GM12878 (cell line): Measurements from ENCODE around the gene MYBPC2. TPM values are rescaled to one million over a fixed set of nuclear protein-coding genes. Genes with fewer than 3 reads are reported as not detected.

Experiments used
- ATAC-seq: fragments of 200-7000 bp; cut with Tn5 transposase; 3 replicates; pipeline ENCODE4 v1.9.1; 2020; ENCODE audit warnings: mild to moderate bottlenecking, moderate library complexity
- BruUV-seq: library from RNA; stranded (reverse); fragments of 400-500 nt; replicated peaks from 2 replicates; lab custom pipeline; 2021; lab: Mats Ljungman, UMichigan
- CTCF ChIA-PET: fragments of 300-600 bp; sonication (Branson Sonifier 250); formaldehyde crosslinking; extraction: SDS; loops from one replicate; lab custom pipeline; 2021; ENCODE audit warnings: inconsistent platforms; lab: Yijun Ruan, JAX
- POLR2A ChIA-PET: fragments of 350-600 bp; formaldehyde crosslinking; extraction: SDS; loops from one replicate; lab custom pipeline; 2021; ENCODE audit warnings: inconsistent platforms; lab: Charles Lee
- RAD21 ChIA-PET: fragments of 300-600 bp; sonication (Branson Sonifier 250); formaldehyde crosslinking; loops from one replicate; lab custom pipeline; 2023; ENCODE audit warnings: antibody characterized with exemption; ENCODE audit not compliant: unreplicated experiment; lab: Charles Lee
- SMC1A ChIA-PET: fragments of 300-600 bp; sonication (Branson Sonifier 250); formaldehyde crosslinking; loops from one replicate; lab custom pipeline; 2023; ENCODE audit not compliant: unreplicated experiment, uncharacterized antibody; lab: Charles Lee
- DNase-seq: peaks from one replicate; pipeline ENCODE4 v3.0.0-alpha.2; 2011; ENCODE audit warnings: low read depth, low spot score
- FAIRE-seq: peaks from 3 replicates; lab custom pipeline; 2011; peaks lifted over from hg19 to GRCh38; lab: Jason Lieb, UNC
- H2AFZ ChIP-seq: 2 replicates; pipeline ENCODE4 v1.6.0; 2011; ENCODE audit warnings: low read depth, low read length, control low read depth; ENCODE audit not compliant: control insufficient read depth
- H3K27ac ChIP-seq: 2 replicates; pipeline ENCODE4 v1.5.1; 2011; ENCODE audit warnings: control low read depth; ENCODE audit not compliant: control insufficient read depth, insufficient read depth
- H3K27me3 ChIP-seq, 2 experiments: replicated peaks in 1 of 2; 2 replicates each; pipeline versions ENCODE4 v1.6.0 to v1.6.1; 2011; ENCODE audit warnings: low read length in 1 of 2; ENCODE audit not compliant: control insufficient read depth in 2 of 2, insufficient read depth in 2 of 2
- H3K36me3 ChIP-seq, 2 experiments: 2 replicates each; pipeline ENCODE4 v1.5.1; 2011; ENCODE audit warnings: low read length in 1 of 2; ENCODE audit not compliant: control insufficient read depth in 2 of 2, insufficient read depth in 2 of 2
- H3K4me1 ChIP-seq: 2 replicates; pipeline ENCODE4 v1.6.1; 2011; ENCODE audit warnings: mild to moderate bottlenecking, low read length, moderate library complexity, mixed read lengths; ENCODE audit not compliant: control insufficient read depth, insufficient read depth
- H3K4me2 ChIP-seq: 2 replicates; pipeline ENCODE4 v1.6.0; 2011; ENCODE audit warnings: control low read depth; ENCODE audit not compliant: control insufficient read depth, insufficient read depth
- H3K4me3 ChIP-seq: fragments of 200-600 bp; sonication (generic); 2 replicates; pipeline ENCODE4 v1.5.1; 2016
- H3K79me2 ChIP-seq: 2 replicates; pipeline ENCODE4 v1.6.0; 2011; ENCODE audit warnings: low read length; ENCODE audit not compliant: control insufficient read depth, insufficient read depth
- H3K9ac ChIP-seq: 2 replicates; pipeline ENCODE4 v1.8.0; 2011; ENCODE audit warnings: low read length, control low read depth, mixed read lengths; ENCODE audit not compliant: control insufficient read depth, insufficient read depth
- H3K9me3 ChIP-seq: replicated peaks from 3 replicates; pipeline ENCODE4 v1.5.1; 2011; ENCODE audit warnings: mild to moderate bottlenecking, low read length; ENCODE audit not compliant: control insufficient read depth, insufficient read depth
- H4K20me1 ChIP-seq: 2 replicates; pipeline ENCODE4 v1.6.0; 2011; ENCODE audit not compliant: control insufficient read depth, insufficient read depth
- ATF7 ChIP-seq: fragments of 450-650 bp; IDR thresholded peaks from 2 replicates; pipeline ENCODE4 v1.6.1; 2016; ENCODE audit warnings: low read depth, mild to moderate bottlenecking
- CBX3 ChIP-seq: fragments of 200-600 bp; sonication (generic); IDR thresholded peaks from 2 replicates; pipeline ENCODE4 v1.6.1; 2016; ENCODE audit warnings: low read depth, borderline replicate concordance
- EGR1 ChIP-seq, 2 experiments: IDR thresholded peaks; 1 replicate in 1 of 2; 2 replicates in 1 of 2; pipeline ENCODE4 v1.6.1; 2011 to 2012; ENCODE audit warnings: low read depth in 2 of 2, low read length in 2 of 2, borderline replicate concordance in 1 of 2, mild to moderate bottlenecking in 1 of 2, moderate library complexity in 1 of 2
- FOXM1 ChIP-seq: IDR thresholded peaks from 2 replicates; pipeline ENCODE4 v1.6.1; 2012; ENCODE audit warnings: low read depth, mild to moderate bottlenecking, inconsistent platforms, low read length, moderate library complexity
- IKZF1 ChIP-seq: fragments of 450-650 bp; conservative IDR thresholded peaks from 2 replicates; pipeline ENCODE4 v1.6.1; 2017; ENCODE audit warnings: antibody characterized with exemption, mild to moderate bottlenecking
- MTA3 ChIP-seq: IDR thresholded peaks from 2 replicates; pipeline ENCODE4 v1.6.1; 2012; ENCODE audit warnings: low read length, inconsistent platforms, borderline replicate concordance
- NR2C2 ChIP-seq: IDR thresholded peaks from 2 replicates; pipeline ENCODE4 v1.6.1; 2011; ENCODE audit warnings: borderline replicate concordance, low read depth; ENCODE audit not compliant: control insufficient read depth, insufficient read length
- POLR2AphosphoS5 ChIP-seq: IDR thresholded peaks from 2 replicates; pipeline ENCODE4 v1.6.1; 2011; ENCODE audit warnings: mild to moderate bottlenecking, low read length, inconsistent platforms
- SUPT20H ChIP-seq: IDR thresholded peaks from 2 replicates; pipeline ENCODE4 v1.6.1; 2011; ENCODE audit warnings: low read depth, mild to moderate bottlenecking, low read length, moderate library complexity, borderline replicate concordance; ENCODE audit not compliant: control insufficient read depth
- TARDBP ChIP-seq: IDR thresholded peaks from 2 replicates; pipeline ENCODE4 v1.6.1; 2016; ENCODE audit warnings: borderline replicate concordance
- TCF3 ChIP-seq: IDR thresholded peaks from 2 replicates; pipeline ENCODE4 v1.6.1; 2012; ENCODE audit warnings: low read depth, mild to moderate bottlenecking, low read length, borderline replicate concordance; ENCODE audit not compliant: insufficient read depth
- WRNIP1 ChIP-seq: IDR thresholded peaks from 2 replicates; pipeline ENCODE4 v1.6.1; 2011; ENCODE audit warnings: low read depth, low read length, improper control_type of control experiment, borderline replicate concordance
- ZNF384 ChIP-seq: IDR thresholded peaks from 2 replicates; pipeline ENCODE4 v1.6.1; 2012; ENCODE audit warnings: low read depth, mild to moderate bottlenecking, low read length, improper control_type of control experiment, borderline replicate concordance
- ZZZ3 ChIP-seq: IDR thresholded peaks from 2 replicates; pipeline ENCODE4 v1.6.1; 2011; ENCODE audit warnings: low read depth; ENCODE audit not compliant: control insufficient read depth, insufficient read length
- WGBS: methylation state at CpG from one replicate; pipeline ENCODE4 v1.1.6; 2016; ENCODE audit warnings: low lambda C conversion rate; ENCODE audit not compliant: insufficient replicate concordance, insufficient coverage; ENCODE audit errors: missing lambda C conversion rate; 5-methylcytosine and 5-hydroxymethylcytosine counted together
- in situ Hi-C: fragments of 300-500 bp; cut with MboI; formaldehyde crosslinking; loops from 9 replicates; pipeline ENCODE4 v1.14.3; 2018; ENCODE audit warnings: mixed read lengths
- intact Hi-C: fragments of 100-400 bp; cut with micrococcal nuclease; formaldehyde crosslinking; loops from one replicate; pipeline ENCODE4 v1.14.2; 2022; ENCODE audit not compliant: unreplicated experiment
- polyA plus RNA-seq, 11 experiments: library from polyadenylated mRNA; depleted of rRNA in 4 of 11; unstranded in 6 of 11; stranded (reverse) in 5 of 11; fragments of >200 nt; fragmentation: Nextera tagmentation in 4 of 11; fragmentation: Illumina TruSeq in 1 of 11; extraction: Ambion mirVana in 4 of 11; extraction: Trizol in 1 of 11; gene quantifications; 1 replicate in 1 of 11; 2 replicates in 10 of 11; pipeline versions ENCODE4 v1.2.1 to v1.2.3, GENCODE V29; 2011 to 2016; ENCODE audit warnings: inconsistent platforms in 2 of 11, missing spikeins in 2 of 11, low read depth in 1 of 11
- total RNA-seq, 4 experiments: library from RNA; depleted of rRNA in 3 of 4; stranded (reverse); fragments of >200 nt in 3 of 4; fragmentation: Illumina TruSeq in 1 of 4; extraction: Trizol in 1 of 4; gene quantifications; 2 replicates each; pipeline versions ENCODE4 v1.2.1 to v1.2.3, GENCODE V29; 2013 to 2021
- TF ChIP-seq, protein P1 (sequence below): IDR thresholded peaks from 2 replicates; pipeline ENCODE4 v1.6.1; 2011; ENCODE audit warnings: low read depth, mild to moderate bottlenecking, low read length, moderate library complexity, borderline replicate concordance; ENCODE audit errors: extremely low read depth
- TF ChIP-seq, protein P2 (sequence below): fragments of 450-650 bp; IDR thresholded peaks from 2 replicates; pipeline ENCODE4 v1.6.1; 2016; ENCODE audit warnings: mild to moderate bottlenecking
- TF ChIP-seq, protein P3 (sequence below): IDR thresholded peaks from 2 replicates; pipeline ENCODE4 v1.6.1; 2011; ENCODE audit warnings: borderline replicate concordance, low read depth, mild to moderate bottlenecking, moderate library complexity, mixed read lengths, low read length; ENCODE audit not compliant: insufficient read depth; ENCODE audit errors: extremely low read length
- TF ChIP-seq, protein P4 (sequence below): fragments of 450-650 bp; IDR thresholded peaks from 2 replicates; pipeline ENCODE4 v1.6.1; 2014; ENCODE audit warnings: mild to moderate bottlenecking

The MYBPC2 gene
- total and polyA plus RNA-seq, 10 of the 15 experiments (the other 5 are each of a cell fraction or from before 2014, with no cell fraction given): 0.09 to 2.6 (median 0.61) TPM

DNA sequence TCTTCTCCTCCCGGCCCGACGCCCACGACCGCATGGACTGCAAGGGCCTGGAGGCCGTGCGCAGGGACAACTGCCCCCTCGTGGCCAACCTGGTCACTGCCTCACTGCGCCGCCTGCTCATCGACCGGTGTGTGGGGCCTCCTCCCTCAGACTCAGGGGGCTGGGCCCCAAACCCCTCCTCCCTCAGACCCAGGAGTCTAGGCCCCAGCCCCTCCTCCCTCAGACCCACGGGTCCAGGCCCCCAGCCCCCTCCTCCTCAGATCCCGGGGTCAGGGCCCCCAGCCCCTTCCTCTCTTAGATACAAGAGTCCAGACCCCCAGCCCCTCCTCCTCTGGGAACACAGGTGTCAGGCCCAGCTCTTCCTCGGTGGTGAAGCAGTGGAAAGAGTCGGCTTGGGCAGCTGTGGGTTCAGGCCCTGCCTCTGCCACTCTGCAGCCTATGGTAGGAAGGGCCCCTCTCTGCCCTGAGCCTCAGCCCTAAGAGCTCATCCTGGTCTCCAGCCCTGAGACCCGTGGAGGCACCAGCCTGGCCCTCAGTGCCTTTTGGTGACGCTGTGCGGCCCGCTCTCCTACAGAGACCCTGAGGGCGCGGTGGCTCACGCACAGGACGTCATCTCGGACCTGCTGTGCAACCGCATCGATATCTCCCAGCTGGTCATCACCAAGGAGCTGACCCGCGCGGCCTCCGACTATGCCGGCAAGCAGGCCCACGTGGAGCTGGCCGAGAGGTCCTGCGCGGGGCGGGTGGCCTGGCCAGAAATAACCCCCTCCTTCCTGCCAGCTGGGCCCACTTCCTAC lies 17.6 kb upstream of the MYBPC2 start:
- H3K27ac ChIP-seq: peak overlapping the region; percentile 95
- 1% methylated on average over 35 of the region's 37 CpGs for WGBS
- H3K4me2 ChIP-seq: peak overlapping the region; percentile 88
- TF ChIP-seq TARDBP (no peak), ZNF384 (no peak), FOXM1 (no peak), MTA3 (no peak; the same call in 1 of the 2 replicates), CBX3 (no peak), IKZF1 (peak; percentile 41; the same call in 1 of the 2 replicates), WRNIP1 (no peak), SUPT20H (no peak), TCF3 (no peak), NR2C2 (no peak), EGR1 (IDR thresholded peaks at IDR 0.05; ENCODE audit: borderline replicate concordance in 1 of 2, low read depth in 2 of 2, low read length in 2 of 2) (peak in 1 of 2 experiments; percentile 92; a peak in 2 of 3 replicates), ATF7 (no peak), POLR2AphosphoS5 (no peak; the same call in 1 of the 2 replicates), ZZZ3 (no peak)
- TF ChIP-seq, protein P1, sequence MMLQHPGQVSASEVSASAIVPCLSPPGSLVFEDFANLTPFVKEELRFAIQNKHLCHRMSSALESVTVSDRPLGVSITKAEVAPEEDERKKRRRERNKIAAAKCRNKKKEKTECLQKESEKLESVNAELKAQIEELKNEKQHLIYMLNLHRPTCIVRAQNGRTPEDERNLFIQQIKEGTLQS: no peak
- TF ChIP-seq, protein P2, sequence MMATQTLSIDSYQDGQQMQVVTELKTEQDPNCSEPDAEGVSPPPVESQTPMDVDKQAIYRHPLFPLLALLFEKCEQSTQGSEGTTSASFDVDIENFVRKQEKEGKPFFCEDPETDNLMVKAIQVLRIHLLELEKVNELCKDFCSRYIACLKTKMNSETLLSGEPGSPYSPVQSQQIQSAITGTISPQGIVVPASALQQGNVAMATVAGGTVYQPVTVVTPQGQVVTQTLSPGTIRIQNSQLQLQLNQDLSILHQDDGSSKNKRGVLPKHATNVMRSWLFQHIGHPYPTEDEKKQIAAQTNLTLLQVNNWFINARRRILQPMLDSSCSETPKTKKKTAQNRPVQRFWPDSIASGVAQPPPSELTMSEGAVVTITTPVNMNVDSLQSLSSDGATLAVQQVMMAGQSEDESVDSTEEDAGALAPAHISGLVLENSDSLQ: peak; percentile 18; the same call in 1 of the 2 replicates
- TF ChIP-seq, protein P3, sequence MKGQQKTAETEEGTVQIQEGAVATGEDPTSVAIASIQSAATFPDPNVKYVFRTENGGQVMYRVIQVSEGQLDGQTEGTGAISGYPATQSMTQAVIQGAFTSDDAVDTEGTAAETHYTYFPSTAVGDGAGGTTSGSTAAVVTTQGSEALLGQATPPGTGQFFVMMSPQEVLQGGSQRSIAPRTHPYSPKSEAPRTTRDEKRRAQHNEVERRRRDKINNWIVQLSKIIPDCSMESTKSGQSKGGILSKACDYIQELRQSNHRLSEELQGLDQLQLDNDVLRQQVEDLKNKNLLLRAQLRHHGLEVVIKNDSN: peak; percentile 47
- TF ChIP-seq, protein P4, sequence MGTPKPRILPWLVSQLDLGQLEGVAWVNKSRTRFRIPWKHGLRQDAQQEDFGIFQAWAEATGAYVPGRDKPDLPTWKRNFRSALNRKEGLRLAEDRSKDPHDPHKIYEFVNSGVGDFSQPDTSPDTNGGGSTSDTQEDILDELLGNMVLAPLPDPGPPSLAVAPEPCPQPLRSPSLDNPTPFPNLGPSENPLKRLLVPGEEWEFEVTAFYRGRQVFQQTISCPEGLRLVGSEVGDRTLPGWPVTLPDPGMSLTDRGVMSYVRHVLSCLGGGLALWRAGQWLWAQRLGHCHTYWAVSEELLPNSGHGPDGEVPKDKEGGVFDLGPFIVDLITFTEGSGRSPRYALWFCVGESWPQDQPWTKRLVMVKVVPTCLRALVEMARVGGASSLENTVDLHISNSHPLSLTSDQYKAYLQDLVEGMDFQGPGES: no peak

More for the DNA sequence above, 17.6 kb upstream of the MYBPC2 start:
- POLR2A ChIA-PET: interaction anchor here (0.6 to 4.8 kb wide), 7 partner anchors 14 to 150 kb away, joined by 3 to 26 read pairs (median 9); partner anchors contain the start of gene POLD1
- in situ Hi-C loops: no loop called here
- peaks cover 16% of the 10 kb centered on the region for H3K79me2 ChIP-seq
- peak overlapping the region; percentile 61 for H3K9ac ChIP-seq
- H3K36me3 ChIP-seq: peaks cover 2 to 9% of the 10 kb centered on the region in 2 experiments; a peak in 2 of 4 replicates
- no peaks in the 10 kb centered on the region for H3K9me3 ChIP-seq
- H4K20me1 ChIP-seq: no peaks in the 10 kb centered on the region
- ATAC-seq: peak; percentile 68
- peaks cover 35% of the 10 kb centered on the region for H3K4me1 ChIP-seq
- H3K4me3 ChIP-seq: peak overlapping the region; percentile 22
- TSS peak; percentile 94 for BruUV-seq
- intact Hi-C loops: loop anchor here (2.0 kb wide), 2 partner anchors 30 to 58 kb away; partner anchors contain the start of gene POLD1
- SMC1A ChIA-PET: interaction anchor here (0.6 to 1.9 kb wide), 7 partner anchors 46 to 389 kb away, joined by 3 to 15 read pairs (median 4); no protein-coding TSS in a partner anchor
- CTCF ChIA-PET: interaction anchor here (0.6 to 4.2 kb wide), 18 partner anchors 9 to 681 kb away, joined by 3 to 30 read pairs (median 5); partner anchors contain the start of genes NAPSA and NR1H2
- RAD21 ChIA-PET: interaction anchor here (0.7 to 1.9 kb wide), 14 partner anchors 14 to 86 kb away, joined by 3 to 18 read pairs (median 4); partner anchors contain the start of genes KCNC3 and POLD1
- no peaks in the 10 kb centered on the region for H3K27me3 ChIP-seq
- DNase-seq: no peak
- H2AFZ ChIP-seq: peak overlapping the region; percentile 24
- FAIRE-seq: peak; percentile 69
